LNCAP (cell line): ENCODE measurements around the gene TCEAL8.

Experiments
- CTCF ChIP-seq: fragments of 450-650 bp; IDR thresholded peaks from 2 replicates; pipeline ENCODE4 v1.5.1; 2017; ENCODE audit warnings: mild to moderate bottlenecking

The TCEAL8 gene

GRCh38 chrX:103211012-103211715, 43.8 kb downstream of the TCEAL8 start:
- TF ChIP-seq CTCF, result peak; percentile 51; the same call in 1 of the 2 replicates

- TF ChIP-seq CTCF, result no peak
These were observed 44.9 kb downstream of the TCEAL8 start for GRCh38 chrX:103210056-103210455.
